Measurements from ENCODE around the gene AMOTL1.
A peak's percentile ranks its signal among the peaks of the same experiment; 100 is the strongest.
"Not testable (repeated sequence)": the region's sequence is repeated elsewhere in the genome, so short reads cannot be mapped to it uniquely, and the experiment has no call there.

AMOTL1 gene

GRCh38 chr11:94825031-94825430 is 56.9 kb downstream of the AMOTL1 start:
- DNase-seq: no peak

- DNase-seq: no peak
These were observed 57.3 kb downstream of the AMOTL1 start for GRCh38 chr11:94825481-94825880.

GRCh38 chr11:94826415-94826814 is 58.3 kb downstream of the AMOTL1 start:
- DNase-seq: no peak

- DNase-seq: no peak
These were observed 59.9 kb downstream of the AMOTL1 start for GRCh38 chr11:94828088-94828487.

- DNase-seq: no peak
These were observed 62.8 kb downstream of the AMOTL1 start for GRCh38 chr11:94830722-94831510.

- DNase-seq: no peak
These were observed 63.4 kb downstream of the AMOTL1 start for GRCh38 chr11:94831529-94831928.

- DNase-seq: peak; percentile 36
These were observed 64.6 kb downstream of the AMOTL1 start for GRCh38 chr11:94832604-94833235.

GRCh38 chr11:94834911-94835593 is 66.9 kb downstream of the AMOTL1 start:
- no peak for DNase-seq

- no peak for DNase-seq
These were observed 67.4 kb downstream of the AMOTL1 start for GRCh38 chr11:94835594-94835927.

GRCh38 chr11:94837317-94837716 is 69.2 kb downstream of the AMOTL1 start:
- DNase-seq: no peak

- peak; percentile 69 for DNase-seq
These were observed 70.0 kb downstream of the AMOTL1 start for GRCh38 chr11:94838027-94838731.

GRCh38 chr11:94840209-94840608 is 72.1 kb downstream of the AMOTL1 start:
- DNase-seq: no peak

GRCh38 chr11:94844031-94844430 is 75.9 kb downstream of the AMOTL1 start:
- no peak for DNase-seq

- DNase-seq: peak; percentile 88
These were observed 77.5 kb downstream of the AMOTL1 start for GRCh38 chr11:94845622-94846021.

GRCh38 chr11:94849839-94850238 is 81.7 kb downstream of the AMOTL1 start:
- no peak for DNase-seq

GRCh38 chr11:94851864-94852636 is 83.9 kb downstream of the AMOTL1 start:
- DNase-seq: no peak

GRCh38 chr11:94853288-94853687 is 85.1 kb downstream of the AMOTL1 start:
- not testable (repeated sequence) for DNase-seq

GRCh38 chr11:94853836-94854235 is 85.7 kb downstream of the AMOTL1 start:
- DNase-seq: no peak

GRCh38 chr11:94854770-94855633 is 86.8 kb downstream of the AMOTL1 start:
- no peak for DNase-seq

GRCh38 chr11:94855666-94856065 is 87.5 kb downstream of the AMOTL1 start:
- no peak for DNase-seq

GRCh38 chr11:94856443-94856842 is 88.3 kb downstream of the AMOTL1 start:
- DNase-seq: no peak

GRCh38 chr11:94857337-94857736 is 89.2 kb downstream of the AMOTL1 start:
- DNase-seq: no peak
